Left renal cortex interstitium (tissue), 4 donors: ENCODE data around the gene SLC35C1. TPM values are rescaled to one million over a fixed set of nuclear protein-coding genes. Genes with fewer than 3 reads are reported as not detected.
"Not testable (repeated sequence)": the region's sequence is repeated elsewhere in the genome, so short reads cannot be mapped to it uniquely, and the experiment has no call there.

Experiments
- DNase-seq, 4 donors: peaks; one replicate each; pipeline ENCODE4 v3.0.0-alpha.2; 2013; ENCODE audit warnings: low read depth in 4 of 4, low spot score in 2 of 4, missing footprints in 1 of 4
- polyA plus RNA-seq, 4 donors: library from polyadenylated mRNA; unstranded; fragments of 120-200 nt; gene quantifications; one replicate each; pipeline ENCODE4 v1.2.1, GENCODE V29; 2013; ENCODE audit not compliant: insufficient read length in 4 of 4

SLC35C1 gene
- polyA plus RNA-seq, 4 donors: 7.0 to 10.2 (median 8.7) TPM

GRCh38 chr11:45779602-45780001 lies 25.3 kb upstream of the SLC35C1 start:
- no peak for DNase-seq

- no peak for DNase-seq
Measured at GRCh38 chr11:45786272-45786671, 18.7 kb upstream of the SLC35C1 start.

GRCh38 chr11:45788887-45789286 lies 16.1 kb upstream of the SLC35C1 start:
- DNase-seq: no peak

- DNase-seq: no peak
Measured at GRCh38 chr11:45791524-45791923, 13.4 kb upstream of the SLC35C1 start.

GRCh38 chr11:45794169-45794568 lies 10.8 kb upstream of the SLC35C1 start:
- no peak for DNase-seq

- DNase-seq: no peak
Measured at GRCh38 chr11:45795379-45795778, 9.6 kb upstream of the SLC35C1 start.

GRCh38 chr11:45796461-45796861 lies 8.5 kb upstream of the SLC35C1 start:
- no peak for DNase-seq

GRCh38 chr11:45798793-45799441 lies 6.0 kb upstream of the SLC35C1 start:
- no peak for DNase-seq

- no peak for DNase-seq
Measured at GRCh38 chr11:45799562-45799961, 5.4 kb upstream of the SLC35C1 start.

- no peak for DNase-seq
Measured at GRCh38 chr11:45800261-45800660, 4.7 kb upstream of the SLC35C1 start.

- no peak for DNase-seq
Measured at GRCh38 chr11:45801723-45802315, 3.1 kb upstream of the SLC35C1 start.

- DNase-seq: no peak
Measured at GRCh38 chr11:45802531-45803317, 2.2 kb upstream of the SLC35C1 start.

GRCh38 chr11:45803971-45804760 lies 783 bp upstream of the SLC35C1 start:
- peak in 2 of 4 donors; percentile 31 to 46 for DNase-seq

- DNase-seq: peak in 1 of 4 donors; percentile 31
Measured at GRCh38 chr11:45805305-45806071, 539 bp downstream of the SLC35C1 start.

GRCh38 chr11:45806072-45806933 lies 1.4 kb downstream of the SLC35C1 start:
- no peak for DNase-seq

- DNase-seq: no peak
Measured at GRCh38 chr11:45806937-45807791, 2.2 kb downstream of the SLC35C1 start.

- DNase-seq: no peak
Measured at GRCh38 chr11:45807792-45808238, 2.9 kb downstream of the SLC35C1 start.

GRCh38 chr11:45808427-45808826 lies 3.5 kb downstream of the SLC35C1 start:
- DNase-seq: not testable (repeated sequence)
